HG02852 (cell line): ENCODE measurements around the gene CAPN7.
A peak's percentile ranks its signal among the peaks of the same experiment; 100 is the strongest.
"Not testable (repeated sequence)": the region's sequence is repeated elsewhere in the genome, so short reads cannot be mapped to it uniquely, and the experiment has no call there.

Experiments
- ATAC-seq: cut with Tn5 transposase; IDR thresholded peaks from one replicate; pipeline ENCODE4 v1.9.1; 2021; ENCODE audit warnings: mild to moderate bottlenecking, moderate library complexity; ENCODE audit not compliant: unreplicated experiment

The CAPN7 gene

DNA sequence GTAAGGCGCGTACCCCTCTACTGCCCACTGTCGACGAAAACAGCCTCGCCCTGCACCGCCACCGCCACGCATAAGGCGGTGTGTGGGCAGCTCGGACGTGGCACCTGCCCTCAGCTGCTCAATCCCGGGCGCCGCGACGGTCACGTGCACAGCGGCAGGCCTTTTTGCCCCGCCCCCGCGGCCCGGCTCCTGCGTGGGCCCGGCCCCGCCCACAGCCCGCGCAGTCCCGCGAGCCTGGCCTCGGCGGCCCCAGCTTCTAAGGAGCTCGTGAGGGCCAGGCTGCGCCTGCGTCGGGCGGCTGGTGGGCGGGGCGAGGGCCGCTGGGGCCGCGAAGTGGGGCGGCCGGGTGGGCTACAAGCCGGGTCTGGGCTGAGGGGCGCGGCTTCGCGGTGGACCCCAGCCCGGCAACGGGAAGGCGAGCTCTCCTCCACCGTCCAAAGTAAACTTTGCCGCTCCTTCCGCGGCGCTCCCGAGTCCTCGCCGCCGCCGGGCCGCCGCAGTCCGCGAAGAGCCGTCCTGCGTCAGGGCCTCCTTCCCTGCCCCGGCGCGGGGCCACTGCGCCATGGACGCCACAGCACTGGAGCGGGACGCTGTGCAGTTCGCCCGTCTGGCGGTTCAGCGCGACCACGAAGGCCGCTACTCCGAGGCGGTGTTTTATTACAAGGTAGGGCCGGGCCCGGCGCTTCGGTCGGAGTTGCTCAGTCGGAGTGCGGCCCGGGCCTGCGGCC is at the start of gene CAPN7:
TSS of gene CAPN7 (plus strand) at position 313 of the 728 bp plus-strand sequence. CDS start at position 563, 250 bp downstream.
- peak; percentile 87 for ATAC-seq

DNA sequence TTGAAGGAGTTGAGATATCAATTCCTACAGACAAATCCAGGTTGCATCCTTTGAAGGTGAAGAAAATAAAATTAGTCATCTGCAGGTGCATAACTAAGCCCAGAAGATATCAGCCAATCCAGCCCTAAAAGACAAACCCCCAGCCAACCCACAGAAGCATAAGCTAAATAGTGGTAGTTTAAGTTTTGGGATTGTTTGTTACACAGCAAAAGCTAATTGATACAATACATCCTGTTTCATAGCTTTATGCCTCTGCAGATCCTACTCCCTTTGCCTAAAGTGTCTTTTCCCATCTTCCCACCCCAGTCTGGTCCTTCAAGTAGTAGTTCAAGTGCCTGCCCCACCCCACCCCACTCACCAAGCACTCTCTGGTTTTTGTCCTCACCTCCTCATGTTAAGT is 48.6 kb upstream of the CAPN7 start:
- ATAC-seq = no peak

DNA sequence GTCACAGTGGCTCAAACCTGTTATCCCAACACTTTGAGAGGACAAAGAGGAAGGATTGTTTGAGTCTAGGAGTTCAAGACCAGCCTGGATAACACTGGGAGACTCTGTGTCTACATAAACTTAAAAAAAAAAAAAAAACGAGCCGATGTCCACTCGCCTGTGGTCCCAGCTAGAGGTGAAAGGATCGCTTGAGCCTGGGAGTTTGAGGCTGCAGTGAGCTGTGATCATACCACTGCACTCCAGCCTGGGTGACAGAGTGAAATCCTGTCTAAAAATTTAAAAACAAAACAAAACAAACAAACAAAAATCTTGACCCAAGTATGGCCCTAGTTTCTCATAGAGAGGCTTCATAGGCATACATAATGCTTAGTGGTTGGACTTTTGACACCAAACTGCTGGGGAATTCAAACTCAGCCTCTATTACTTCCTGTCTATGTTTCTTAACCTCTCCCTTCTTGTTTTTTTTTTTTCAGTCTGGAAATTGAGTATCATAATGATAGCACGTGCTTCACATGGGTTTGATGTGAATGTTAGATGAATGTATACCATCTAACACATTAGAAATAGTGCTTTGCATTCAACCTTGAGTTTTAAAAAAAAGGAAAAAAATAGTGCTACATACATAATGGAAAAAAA is 46.4 kb upstream of the CAPN7 start:
- no peak for ATAC-seq

GRCh38 chr3:15160662-15161061 is 45.4 kb upstream of the CAPN7 start:
- ATAC-seq = no peak

DNA sequence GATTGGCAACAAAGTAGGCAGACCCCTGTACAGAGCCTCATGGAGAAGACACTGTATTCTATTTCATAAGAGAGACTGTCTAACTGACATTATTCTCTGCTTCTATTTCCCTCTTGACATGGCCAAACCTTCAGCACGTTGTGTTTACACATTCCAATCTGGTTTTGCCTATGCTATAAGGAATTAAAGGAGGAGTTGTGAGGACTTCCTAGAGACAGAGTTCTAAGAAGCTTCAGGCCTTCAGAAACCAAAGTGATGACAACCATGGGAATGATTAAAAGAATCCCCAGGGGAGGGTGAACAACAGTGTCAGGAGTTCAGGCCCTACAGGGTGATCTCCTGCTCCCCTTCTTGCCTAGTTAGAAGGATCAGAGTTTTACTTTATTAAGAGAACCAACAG is 44.9 kb upstream of the CAPN7 start:
- no peak for ATAC-seq

DNA sequence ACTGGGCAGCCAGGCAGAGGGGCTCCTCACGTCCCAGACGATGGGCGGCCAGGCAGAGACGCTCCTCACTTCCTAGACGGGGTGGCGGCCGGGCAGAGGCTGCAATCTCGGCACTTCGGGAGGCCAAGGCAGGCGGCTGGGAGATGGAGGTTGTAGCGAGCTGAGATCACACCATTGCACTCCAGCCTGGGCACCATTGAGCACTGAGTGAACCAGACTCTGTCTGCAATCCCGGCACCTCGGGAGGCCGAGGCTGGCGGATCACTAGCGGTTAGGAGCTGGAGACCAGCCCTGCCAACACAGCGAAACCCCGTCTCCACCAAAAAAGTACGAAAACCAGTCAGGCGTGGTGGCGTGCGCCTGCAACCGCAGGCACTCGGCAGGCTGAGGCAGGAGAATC is 42.4 kb upstream of the CAPN7 start:
- not testable (repeated sequence) for ATAC-seq

- ATAC-seq = no peak
These were observed 41.7 kb upstream of the CAPN7 start for GRCh38 chr3:15164340-15164739.

DNA sequence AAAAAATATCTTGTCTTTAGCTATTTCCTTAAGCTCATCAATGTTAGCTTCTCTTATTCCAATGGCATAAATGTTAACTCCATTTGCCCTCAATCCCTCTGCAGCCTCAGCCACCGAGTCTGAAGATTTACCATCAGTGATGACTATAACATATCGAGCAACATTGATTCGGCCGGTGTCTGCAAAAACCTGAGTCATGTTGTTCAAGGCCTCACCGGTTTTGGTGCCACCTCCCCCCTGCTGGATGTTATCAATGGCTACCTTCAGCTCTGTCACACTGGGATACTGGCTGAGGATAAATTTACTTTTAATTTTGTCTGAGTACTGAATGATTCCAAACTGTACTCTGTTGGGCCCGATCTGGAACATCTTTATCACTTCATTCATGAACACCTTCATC is 41.0 kb upstream of the CAPN7 start:
- no peak for ATAC-seq

DNA sequence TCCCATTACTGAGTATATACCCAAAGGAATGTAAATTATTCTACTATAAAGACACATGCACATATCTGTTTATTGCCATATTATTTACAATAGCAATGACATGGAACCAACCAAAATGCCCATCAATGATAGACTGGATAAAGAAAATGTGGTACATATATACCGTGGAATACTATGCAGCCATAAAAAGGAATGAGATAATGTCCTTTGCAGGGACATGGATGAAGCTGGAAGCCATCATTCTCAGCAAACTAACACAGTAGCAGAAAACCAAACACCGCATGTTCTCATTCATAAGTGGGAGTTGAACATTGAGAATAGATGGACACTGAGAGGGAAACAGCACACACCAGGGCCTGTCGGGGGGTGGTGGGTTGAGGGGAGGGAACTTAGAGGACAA is 39.7 kb upstream of the CAPN7 start:
- not testable (repeated sequence) for ATAC-seq

DNA sequence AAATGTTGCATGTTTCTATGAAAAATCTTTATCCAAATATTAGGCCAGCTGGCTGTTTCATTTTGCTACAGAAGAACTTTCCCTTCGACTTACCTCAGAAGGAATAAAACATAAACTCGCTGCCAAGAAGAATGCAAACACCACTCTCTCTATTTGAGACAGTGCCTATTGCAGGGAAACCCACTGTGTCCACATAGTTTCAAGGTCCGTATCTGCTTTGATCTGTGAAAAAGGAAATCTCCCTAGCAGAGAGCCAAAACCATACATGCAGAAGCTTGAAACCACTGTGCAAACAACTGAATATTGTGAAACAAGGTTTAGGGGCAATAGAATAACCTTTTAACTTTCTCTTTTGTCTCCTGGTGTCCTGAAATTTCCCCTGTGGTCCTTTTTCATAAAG is 35.0 kb upstream of the CAPN7 start:
- peak; percentile 87 for ATAC-seq

DNA sequence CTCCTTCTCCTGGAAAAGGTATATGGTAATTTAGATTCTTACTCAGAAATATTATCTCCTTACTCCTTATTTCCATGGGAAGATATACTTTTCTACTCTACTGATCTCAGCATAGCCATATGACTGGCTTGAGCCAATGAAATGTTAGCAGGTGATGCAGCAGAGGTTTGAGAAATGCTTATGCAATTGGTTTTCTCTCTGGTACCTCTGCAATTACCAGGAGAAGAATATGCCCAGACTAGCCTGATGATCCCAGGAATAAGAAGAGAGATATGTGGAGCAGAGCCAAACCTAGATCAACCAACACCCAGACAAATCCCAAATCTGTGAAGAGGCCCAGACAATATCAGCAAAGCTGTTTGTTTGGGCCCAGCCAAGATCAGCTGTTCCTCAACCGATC is 33.2 kb upstream of the CAPN7 start:
- no peak for ATAC-seq

GRCh38 chr3:15174953-15175352 is 31.1 kb upstream of the CAPN7 start:
- no peak for ATAC-seq

GRCh38 chr3:15175605-15176004 is 30.4 kb upstream of the CAPN7 start:
- ATAC-seq = no peak

DNA sequence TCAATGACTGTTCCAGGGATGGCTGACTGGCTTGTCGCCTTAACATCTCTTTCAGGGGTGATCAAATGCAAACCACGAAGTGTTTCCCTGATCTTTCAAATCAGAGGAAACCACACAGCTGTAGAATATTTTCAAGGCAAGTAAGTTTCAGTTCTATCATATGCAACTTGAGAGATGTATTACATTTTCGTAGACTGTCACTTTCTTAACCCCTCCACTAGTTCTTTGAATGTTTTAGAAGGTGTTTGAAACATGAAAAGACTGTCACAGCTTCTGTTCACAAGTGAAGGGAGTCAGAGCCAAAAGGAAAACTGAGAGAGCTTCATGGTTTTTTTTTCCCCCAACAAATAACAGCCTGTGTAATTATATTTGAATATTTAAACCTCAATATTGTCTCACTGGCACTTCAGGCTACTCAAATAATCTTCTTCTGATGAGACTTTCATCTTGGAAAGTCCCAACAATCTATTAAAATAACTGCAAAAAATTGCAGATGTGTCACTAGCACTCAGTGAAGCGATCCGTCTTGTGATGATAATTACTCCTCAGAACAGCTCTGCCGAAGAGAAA is 25.9 kb upstream of the CAPN7 start:
- peak; percentile 74 for ATAC-seq

GRCh38 chr3:15181511-15181910 is 24.5 kb upstream of the CAPN7 start:
- no peak for ATAC-seq

DNA sequence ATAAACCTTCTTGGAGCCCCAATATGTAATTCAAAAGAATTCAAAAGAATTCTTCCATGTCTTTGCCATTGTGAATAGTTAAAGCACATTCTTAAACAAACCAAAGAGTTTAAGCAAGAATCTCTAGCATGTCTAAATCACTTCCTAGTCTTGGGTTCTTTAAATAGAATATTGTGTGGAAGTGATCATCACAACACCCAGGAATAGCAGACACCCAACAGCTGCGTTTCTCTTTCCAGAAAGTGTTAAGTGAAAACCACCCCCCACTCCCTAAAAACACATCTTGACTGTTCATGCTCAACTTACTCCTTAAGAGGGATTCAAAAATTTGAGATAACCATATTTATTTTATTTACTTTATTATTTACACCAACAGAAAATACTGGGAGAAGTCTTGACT is 24.1 kb upstream of the CAPN7 start:
- no peak for ATAC-seq

DNA sequence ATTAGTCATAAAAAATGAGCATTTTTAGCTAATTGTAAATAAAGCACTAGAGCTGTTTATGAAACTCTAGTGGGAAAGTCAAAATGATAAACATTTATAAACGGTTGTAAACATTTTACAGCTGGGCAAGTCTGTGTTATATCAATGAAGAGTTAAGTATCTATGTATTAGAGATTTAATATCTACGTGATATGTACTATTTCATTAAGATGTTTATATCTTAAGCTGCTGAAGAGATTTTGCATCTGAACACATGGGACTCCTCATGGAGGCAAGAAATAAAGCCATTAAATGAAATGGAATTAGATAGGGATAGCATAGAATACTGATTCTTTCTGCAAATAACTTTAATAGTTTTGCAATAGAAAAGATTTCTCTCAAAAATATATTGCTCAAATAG is 23.0 kb upstream of the CAPN7 start:
- ATAC-seq = no peak

DNA sequence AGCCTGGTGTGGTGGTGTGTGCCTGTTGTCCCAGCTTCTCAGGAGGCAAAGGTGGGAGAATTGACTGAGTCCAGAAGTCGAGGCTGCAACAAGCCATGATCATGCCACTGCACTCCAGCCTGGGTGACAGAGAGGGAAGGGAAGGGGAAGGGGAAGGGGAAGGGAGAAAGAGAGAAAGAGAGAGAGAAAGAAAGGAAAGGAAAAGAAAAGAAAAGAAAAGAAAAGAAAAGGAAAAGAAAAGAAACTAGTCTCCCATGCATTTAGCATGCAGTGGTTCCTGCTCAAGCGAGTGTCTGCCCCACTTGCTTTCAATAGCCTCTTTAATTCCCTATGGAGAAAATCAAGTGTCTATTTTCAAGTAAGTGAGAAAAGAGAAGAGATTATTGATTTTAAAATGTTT is 20.6 kb upstream of the CAPN7 start:
- ATAC-seq = no peak

DNA sequence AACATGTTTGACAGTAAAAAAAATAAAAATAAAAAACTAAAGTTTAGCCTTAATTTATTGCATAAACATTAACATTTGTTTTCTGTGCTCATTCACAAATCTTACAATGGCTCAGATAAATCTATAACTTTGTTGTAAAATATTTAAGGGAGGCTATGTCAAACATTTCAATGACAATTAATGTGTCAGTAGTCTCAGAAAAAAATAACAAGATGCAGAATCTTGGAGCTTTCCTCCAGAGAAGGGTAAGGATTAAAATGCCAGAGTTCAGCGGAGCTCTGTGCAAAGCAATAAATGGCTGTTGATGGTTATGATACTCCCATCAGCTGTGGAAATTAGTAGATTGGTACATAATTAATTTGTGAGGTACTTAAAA is 20.0 kb upstream of the CAPN7 start:
- ATAC-seq = no peak

- ATAC-seq = not testable (repeated sequence)
These were observed 19.4 kb upstream of the CAPN7 start for GRCh38 chr3:15186477-15187164.

DNA sequence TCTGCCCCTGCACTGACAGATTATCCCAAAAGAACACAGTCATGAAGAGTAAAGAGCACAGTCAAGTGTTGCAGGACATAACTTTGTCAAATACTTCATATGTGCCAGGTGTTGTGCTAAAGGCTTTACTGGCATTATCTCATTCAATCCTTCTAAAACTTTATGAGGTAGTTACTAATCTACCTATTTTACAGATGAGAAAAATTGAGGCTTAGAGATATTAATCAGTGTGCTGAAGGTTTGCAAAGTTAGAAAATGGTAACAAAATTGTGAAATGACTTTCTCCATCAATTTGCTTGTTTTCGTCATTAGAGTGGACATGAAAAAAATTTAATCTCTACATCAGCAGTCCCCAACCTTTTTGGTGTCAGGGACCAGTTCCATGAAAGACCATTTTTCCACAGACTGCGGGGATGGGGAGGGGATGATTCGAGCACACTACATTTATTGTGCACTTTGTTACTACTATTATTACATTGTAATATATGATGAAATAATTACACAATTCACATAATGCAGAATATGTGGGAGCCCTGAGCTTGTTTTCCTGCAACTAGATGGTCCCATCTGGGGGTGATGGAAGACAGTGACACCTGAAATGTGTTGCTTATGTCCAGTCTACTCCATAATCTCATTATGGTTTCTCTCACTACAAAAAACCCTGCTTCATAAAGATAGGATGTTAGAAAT is 8.6 kb upstream of the CAPN7 start:
- ATAC-seq = no peak
